Keratinocyte (primary cell): Measurements from ENCODE around the gene RSPH1. TPM values are rescaled to one million over a fixed set of nuclear protein-coding genes. Genes with fewer than 3 reads are reported as not detected.

Source experiments
- DNase-seq: peaks from one replicate; pipeline ENCODE4 v3.0.0-alpha.2; 2011; ENCODE audit warnings: low read depth, missing footprints, low spot score
- FAIRE-seq: peaks from 2 replicates; lab custom pipeline; 2011; peaks lifted over from hg19 to GRCh38; lab: Jason Lieb, UNC
- H2AFZ ChIP-seq: 2 replicates; pipeline ENCODE4 v1.6.0; 2012; ENCODE audit warnings: low read length, control low read depth, inconsistent platforms; ENCODE audit not compliant: control insufficient read depth
- H3K27ac ChIP-seq: 2 replicates; pipeline ENCODE4 v1.5.1; 2011; ENCODE audit warnings: low read length; ENCODE audit not compliant: control insufficient read depth, insufficient read depth
- H3K27me3 ChIP-seq: 3 replicates; pipeline ENCODE4 v1.6.0; 2011; ENCODE audit warnings: low read length; ENCODE audit not compliant: control insufficient read depth, insufficient read depth; ENCODE audit errors: extremely low read depth
- H3K36me3 ChIP-seq, 2 experiments: 2 replicates in 1 of 2; 3 replicates in 1 of 2; pipeline ENCODE4 v1.5.1; 2011; ENCODE audit warnings: low read length in 2 of 2, mild to moderate bottlenecking in 1 of 2; ENCODE audit not compliant: control insufficient read depth in 2 of 2, insufficient read depth in 2 of 2; ENCODE audit errors: extremely low read depth in 1 of 2
- H3K4me1 ChIP-seq: 3 replicates; pipeline ENCODE4 v1.5.1; 2011; ENCODE audit warnings: low read length; ENCODE audit not compliant: control insufficient read depth, insufficient read depth; ENCODE audit errors: extremely low read depth
- H3K4me2 ChIP-seq: 3 replicates; pipeline ENCODE4 v1.6.0; 2011; ENCODE audit warnings: low read depth, low read length; ENCODE audit not compliant: control insufficient read depth, insufficient read depth; ENCODE audit errors: extremely low read depth
- H3K4me3 ChIP-seq, 3 experiments: fragments of 200-600 bp in 1 of 3; sonication (generic) in 1 of 3; 2 replicates in 2 of 3; 3 replicates in 1 of 3; pipeline ENCODE4 v1.5.1; 2011 to 2016; ENCODE audit warnings: low read length in 3 of 3, mild to moderate bottlenecking in 3 of 3, control low read depth in 2 of 3, inconsistent platforms in 1 of 3, low read depth in 1 of 3, mixed read lengths in 1 of 3, mixed run types in 1 of 3, moderate library complexity in 1 of 3; ENCODE audit not compliant: control insufficient read depth in 2 of 3, insufficient read depth in 2 of 3; ENCODE audit errors: extremely low read depth in 1 of 3
- H3K79me2 ChIP-seq: 2 replicates; pipeline ENCODE4 v1.6.0; 2012; ENCODE audit warnings: low read length; ENCODE audit not compliant: control insufficient read depth, insufficient read depth
- H3K9ac ChIP-seq: 3 replicates; pipeline ENCODE4 v1.6.0; 2011; ENCODE audit warnings: low read length; ENCODE audit not compliant: control insufficient read depth, insufficient read depth; ENCODE audit errors: extremely low read depth
- H3K9me1 ChIP-seq: 3 replicates; pipeline ENCODE4 v1.6.0; 2011; ENCODE audit warnings: low read length; ENCODE audit not compliant: control insufficient read depth, insufficient read depth; ENCODE audit errors: extremely low read depth
- H3K9me3 ChIP-seq: 2 replicates; pipeline ENCODE4 v1.5.1; 2012; ENCODE audit warnings: low read depth, low read length; ENCODE audit not compliant: control insufficient read depth
- H4K20me1 ChIP-seq: 3 replicates; pipeline ENCODE4 v1.6.0; 2011; ENCODE audit warnings: low read length; ENCODE audit not compliant: control insufficient read depth, insufficient read depth; ENCODE audit errors: extremely low read depth
- EZH2 ChIP-seq: IDR thresholded peaks from one replicate; pipeline ENCODE4 v1.6.1; 2012; ENCODE audit warnings: inconsistent platforms, mild to moderate bottlenecking, low read length, moderate library complexity
- dilution Hi-C: fragments of 300-500 bp; cut with MboI; formaldehyde crosslinking; loops from one replicate; pipeline ENCODE4 v1.7.0; 2020; ENCODE audit warnings: low sequenced_read_pairs; ENCODE audit not compliant: extremely low pct_ligation_motif_present
- polyA plus RNA-seq, 5 experiments: library from polyadenylated mRNA; depleted of rRNA in 3 of 5; stranded (reverse) in 3 of 5; stranded (forward) in 1 of 5; unstranded in 1 of 5; fragments of >200 nt; gene quantifications; 1 replicate in 1 of 5; 2 replicates in 3 of 5; 3 replicates in 1 of 5; pipeline versions ENCODE4 v1.2.1 to v1.2.3, GENCODE V29; 2011 to 2012; ENCODE audit warnings: missing spikeins in 2 of 5, low read depth in 1 of 5, low replicate concordance in 1 of 5
- TF ChIP-seq, protein P1 (sequence below), 3 experiments: IDR thresholded peaks in 1 of 3; conservative IDR thresholded peaks in 1 of 3; optimal IDR thresholded peaks in 1 of 3; 2 replicates in 2 of 3; 3 replicates in 1 of 3; pipeline versions ENCODE3 to v1.5.1; 2011; ENCODE audit warnings: low read length in 3 of 3, mild to moderate bottlenecking in 3 of 3, moderate library complexity in 2 of 3, control low read depth in 1 of 3, inconsistent platforms in 1 of 3; ENCODE audit not compliant: insufficient read depth in 2 of 3; ENCODE audit errors: extremely low read depth in 1 of 3

The RSPH1 gene
- polyA plus RNA-seq, 1 donor (not counting 4 experiments of a cell fraction or from before 2014, with no cell fraction given), result 0.50 TPM

DNA sequence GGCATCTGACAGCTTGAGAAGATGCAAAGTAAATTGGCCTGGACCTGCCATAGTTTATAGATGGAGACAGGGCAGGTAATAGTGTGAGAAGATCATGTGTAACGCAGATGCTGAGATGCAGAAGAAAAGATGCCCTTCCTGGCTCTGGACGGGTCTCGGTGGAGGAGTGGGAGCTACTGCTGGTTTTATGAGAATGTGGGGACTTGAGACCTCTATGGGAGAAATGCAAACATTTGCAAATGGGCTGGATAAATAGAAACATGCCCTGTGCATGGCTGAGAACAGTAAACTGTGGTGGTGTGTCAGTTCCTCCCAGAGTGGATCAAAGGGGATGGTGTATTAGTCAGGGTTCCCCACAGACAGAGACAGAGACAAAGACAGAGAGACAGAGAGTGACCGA lies 70.4 kb downstream of the RSPH1 start:
- no peaks in the 10 kb centered on the region for H3K9me1 ChIP-seq
- no peak for DNase-seq
- H3K9ac ChIP-seq, result no peak overlapping the region
- dilution Hi-C loops, result loop anchor here (10.0 kb wide), 1 partner anchor 81 kb away; no protein-coding TSS in a partner anchor
- no peaks in the 10 kb centered on the region for H3K79me2 ChIP-seq
- TF ChIP-seq, protein P1, sequence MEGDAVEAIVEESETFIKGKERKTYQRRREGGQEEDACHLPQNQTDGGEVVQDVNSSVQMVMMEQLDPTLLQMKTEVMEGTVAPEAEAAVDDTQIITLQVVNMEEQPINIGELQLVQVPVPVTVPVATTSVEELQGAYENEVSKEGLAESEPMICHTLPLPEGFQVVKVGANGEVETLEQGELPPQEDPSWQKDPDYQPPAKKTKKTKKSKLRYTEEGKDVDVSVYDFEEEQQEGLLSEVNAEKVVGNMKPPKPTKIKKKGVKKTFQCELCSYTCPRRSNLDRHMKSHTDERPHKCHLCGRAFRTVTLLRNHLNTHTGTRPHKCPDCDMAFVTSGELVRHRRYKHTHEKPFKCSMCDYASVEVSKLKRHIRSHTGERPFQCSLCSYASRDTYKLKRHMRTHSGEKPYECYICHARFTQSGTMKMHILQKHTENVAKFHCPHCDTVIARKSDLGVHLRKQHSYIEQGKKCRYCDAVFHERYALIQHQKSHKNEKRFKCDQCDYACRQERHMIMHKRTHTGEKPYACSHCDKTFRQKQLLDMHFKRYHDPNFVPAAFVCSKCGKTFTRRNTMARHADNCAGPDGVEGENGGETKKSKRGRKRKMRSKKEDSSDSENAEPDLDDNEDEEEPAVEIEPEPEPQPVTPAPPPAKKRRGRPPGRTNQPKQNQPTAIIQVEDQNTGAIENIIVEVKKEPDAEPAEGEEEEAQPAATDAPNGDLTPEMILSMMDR (optimal IDR thresholded peaks at IDR 0.05 in 1 of 3, IDR thresholded peaks at IDR 0.05 in 1 of 3, conservative IDR thresholded peaks at IDR 0.05 in 1 of 3; ENCODE audit: extremely low read depth in 1 of 3, insufficient read depth in 2 of 3, low read length in 3 of 3), result no peak
- TF ChIP-seq EZH2, result no peak
- H3K4me3 ChIP-seq, result no peak overlapping the region
- H3K9me3 ChIP-seq, result no peaks in the 10 kb centered on the region
- no peak overlapping the region for H3K27ac ChIP-seq
- peaks cover 7% of the 10 kb centered on the region for H3K27me3 ChIP-seq
- H3K36me3 ChIP-seq, result no peaks in the 10 kb centered on the region
- H4K20me1 ChIP-seq, result no peaks in the 10 kb centered on the region
- no peaks in the 10 kb centered on the region for H3K4me1 ChIP-seq
- H3K4me2 ChIP-seq, result no peak overlapping the region
- no peak for FAIRE-seq
- no peak overlapping the region for H2AFZ ChIP-seq

DNA sequence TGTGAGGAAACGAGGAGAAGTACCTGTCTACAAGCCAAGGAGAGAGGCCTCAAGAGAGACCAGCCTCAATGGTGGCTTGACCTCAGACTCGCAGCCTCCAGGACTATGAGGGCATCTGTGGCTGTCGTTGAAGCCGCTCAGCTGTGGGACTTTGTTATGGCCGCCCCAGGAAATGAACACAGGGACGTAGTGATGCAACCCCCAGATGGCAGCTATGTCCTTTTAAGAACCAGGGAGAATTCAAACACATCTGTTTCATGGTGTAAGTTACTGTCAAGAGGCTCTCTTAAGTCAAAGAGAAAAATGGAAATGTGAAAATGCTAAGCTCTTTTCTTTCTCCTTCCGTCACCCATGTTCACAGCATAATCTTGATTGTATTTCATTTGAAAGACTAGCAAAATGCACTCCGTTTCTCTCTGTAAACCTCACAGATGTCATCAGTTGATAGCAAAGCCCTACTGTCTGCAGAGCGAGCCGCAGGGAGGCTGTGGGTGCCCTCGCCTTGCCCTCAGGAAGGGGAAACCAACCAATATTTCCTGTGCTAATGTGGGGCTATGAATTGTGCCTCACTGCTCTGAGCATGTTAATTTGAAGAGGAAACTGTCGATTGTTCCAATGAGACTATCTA lies 71.0 kb downstream of the RSPH1 start:
- no peak for TF ChIP-seq EZH2
- TF ChIP-seq, protein P1 (optimal IDR thresholded peaks at IDR 0.05 in 1 of 3, IDR thresholded peaks at IDR 0.05 in 1 of 3, conservative IDR thresholded peaks at IDR 0.05 in 1 of 3; ENCODE audit: extremely low read depth in 1 of 3, insufficient read depth in 2 of 3, low read length in 3 of 3), result no peak
- H2AFZ ChIP-seq, result no peak overlapping the region
- H3K4me1 ChIP-seq, result no peaks in the 10 kb centered on the region
- no peaks in the 10 kb centered on the region for H3K9me1 ChIP-seq
- H3K9ac ChIP-seq, result no peak overlapping the region
- no peaks in the 10 kb centered on the region for H3K36me3 ChIP-seq
- no peaks in the 10 kb centered on the region for H3K79me2 ChIP-seq
- no peak overlapping the region for H3K27ac ChIP-seq
- FAIRE-seq (no peak), DNase-seq (no peak)
- dilution Hi-C loops, result loop anchor here (10.0 kb wide), 1 partner anchor 80 kb away; no protein-coding TSS in a partner anchor
- peaks cover 7% of the 10 kb centered on the region for H3K27me3 ChIP-seq
- H4K20me1 ChIP-seq, result no peaks in the 10 kb centered on the region
- H3K9me3 ChIP-seq, result no peaks in the 10 kb centered on the region
- no peak overlapping the region for H3K4me2 ChIP-seq
- no peak overlapping the region for H3K4me3 ChIP-seq
